K562 (cell line): ENCODE results near the gene ORMDL3. TPM values are rescaled to one million over a fixed set of nuclear protein-coding genes. Genes with fewer than 3 reads are reported as not detected.

Experiments
- ARID1B ChIP-seq: fragments of 450-650 bp; IDR thresholded peaks from 2 replicates; pipeline ENCODE4 v1.6.1; 2016; ENCODE audit warnings: antibody characterized with exemption, mild to moderate bottlenecking, inconsistent platforms
- ARID2 ChIP-seq: fragments of 450-650 bp; IDR thresholded peaks from 2 replicates; pipeline ENCODE4 v1.6.1; 2017; ENCODE audit warnings: antibody characterized with exemption, mild to moderate bottlenecking
- CREM ChIP-seq: IDR thresholded peaks from 2 replicates; pipeline ENCODE4 v1.6.1; 2014; ENCODE audit warnings: antibody characterized with exemption, low read depth
- DPF2 ChIP-seq: fragments of 450-650 bp; IDR thresholded peaks from 2 replicates; pipeline ENCODE4 v1.6.1; 2016
- JUN ChIP-seq, 2 experiments: sonication (generic) in 1 of 2; formaldehyde crosslinking in 1 of 2; IDR thresholded peaks; 2 replicates each; pipeline versions ENCODE4 v1.6.1 to v1.8.0; 2012 to 2022; ENCODE audit warnings: borderline replicate concordance in 2 of 2, mild to moderate bottlenecking in 2 of 2, improper control_type of control experiment in 1 of 2, low read depth in 1 of 2, low read length in 1 of 2, missing genetic modification reagents in 1 of 2
- POLR3G ChIP-seq: IDR thresholded peaks from 2 replicates; pipeline ENCODE4 v1.6.1; 2011; ENCODE audit not compliant: insufficient read length, insufficient replicate concordance; ENCODE audit errors: extremely low read depth
- SMARCE1 ChIP-seq: fragments of 450-650 bp; IDR thresholded peaks from 2 replicates; pipeline ENCODE4 v1.7.1; 2016; ENCODE audit warnings: mild to moderate bottlenecking
- ZC3H11A ChIP-seq: IDR thresholded peaks from 2 replicates; pipeline ENCODE4 v1.6.1; 2012; ENCODE audit warnings: low read depth, low read length, improper control_type of control experiment
- ZC3H4 ChIP-seq: sonication (generic); formaldehyde crosslinking; IDR thresholded peaks from 2 replicates; pipeline ENCODE4 v1.9.0; 2021; ENCODE audit warnings: missing genetic modification reagents, borderline replicate concordance
- ZEB2 ChIP-seq: fragments of 450-650 bp; IDR thresholded peaks from 2 replicates; pipeline ENCODE4 v1.6.1; 2016
- ZNF311 ChIP-seq: fragments of 250-450 bp; sonication (Bioruptor Pico); IDR thresholded peaks from 2 replicates; pipeline ENCODE4 v1.4.0; 2020; ENCODE audit warnings: mild to moderate bottlenecking, moderate library complexity
- polyA plus RNA-seq, 8 experiments: library from polyadenylated mRNA; depleted of rRNA in 4 of 8; stranded (reverse) in 5 of 8; unstranded in 3 of 8; fragments of >200 nt; fragmentation: Nextera tagmentation in 2 of 8; fragmentation: Illumina TruSeq in 1 of 8; extraction: Ambion mirVana in 2 of 8; extraction: Trizol in 1 of 8; gene quantifications; 2 replicates each; pipeline versions ENCODE4 v1.2.1 to v1.2.3, GENCODE V29; 2011 to 2014; ENCODE audit warnings: inconsistent platforms in 1 of 8, missing spikeins in 1 of 8
- total RNA-seq, 7 experiments: library from RNA; depleted of rRNA in 6 of 7; stranded (reverse); fragments of >200 nt in 6 of 7; fragmentation: Illumina TruSeq in 2 of 7; extraction: Trizol in 2 of 7; gene quantifications; 2 replicates each; pipeline versions ENCODE4 v1.2.1 to v1.2.3, GENCODE V29; 2011 to 2021; ENCODE audit warnings: low replicate concordance in 1 of 7
- TF ChIP-seq, protein P1 (sequence below), 2 experiments: IDR thresholded peaks in 1 of 2; conservative IDR thresholded peaks in 1 of 2; 2 replicates each; pipeline ENCODE4 v1.6.1; 2016; ENCODE audit warnings: low read depth in 2 of 2, mild to moderate bottlenecking in 1 of 2, missing compliant biosample characterization in 1 of 2, missing genetic modification characterization in 1 of 2, moderate library complexity in 1 of 2
- TF ChIP-seq, protein P2 (sequence below): fragments of 200-800 bp; sonication (Bioruptor generic); IDR thresholded peaks from 2 replicates; pipeline ENCODE4 v1.6.1; 2017; ENCODE audit warnings: missing genetic modification characterization, missing compliant biosample characterization
- TF ChIP-seq, protein P3 (sequence below): sonication (generic); formaldehyde crosslinking; IDR thresholded peaks from 2 replicates; pipeline ENCODE4 v1.8.0; 2023; ENCODE audit warnings: missing genetic modification reagents, mild to moderate bottlenecking, borderline replicate concordance
- TF ChIP-seq, protein P4 (sequence below): sonication (generic); formaldehyde crosslinking; IDR thresholded peaks from 2 replicates; pipeline ENCODE4 v1.8.0; 2022; ENCODE audit warnings: missing genetic modification reagents, mild to moderate bottlenecking, moderate library complexity, borderline replicate concordance

Gene ORMDL3
- total and polyA plus RNA-seq, 9 of the 15 experiments (the other 6 are each of a cell fraction or from before 2014, with no cell fraction given): 2.7 to 57.4 (median 27.1) TPM

- TF ChIP-seq, protein P1, sequence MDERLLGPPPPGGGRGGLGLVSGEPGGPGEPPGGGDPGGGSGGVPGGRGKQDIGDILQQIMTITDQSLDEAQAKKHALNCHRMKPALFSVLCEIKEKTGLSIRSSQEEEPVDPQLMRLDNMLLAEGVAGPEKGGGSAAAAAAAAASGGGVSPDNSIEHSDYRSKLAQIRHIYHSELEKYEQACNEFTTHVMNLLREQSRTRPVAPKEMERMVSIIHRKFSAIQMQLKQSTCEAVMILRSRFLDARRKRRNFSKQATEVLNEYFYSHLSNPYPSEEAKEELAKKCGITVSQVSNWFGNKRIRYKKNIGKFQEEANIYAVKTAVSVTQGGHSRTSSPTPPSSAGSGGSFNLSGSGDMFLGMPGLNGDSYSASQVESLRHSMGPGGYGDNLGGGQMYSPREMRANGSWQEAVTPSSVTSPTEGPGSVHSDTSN (CRISPR knock-in tag; IDR thresholded peaks at IDR 0.05; ENCODE audit: low read depth): no peak
- TF ChIP-seq, protein P1 (tag; conservative IDR thresholded peaks at IDR 0.05; ENCODE audit: low read depth): 0 out of 2 replicates have a peak, but pooled peaks have one; percentile 11
- TF ChIP-seq, protein P2, sequence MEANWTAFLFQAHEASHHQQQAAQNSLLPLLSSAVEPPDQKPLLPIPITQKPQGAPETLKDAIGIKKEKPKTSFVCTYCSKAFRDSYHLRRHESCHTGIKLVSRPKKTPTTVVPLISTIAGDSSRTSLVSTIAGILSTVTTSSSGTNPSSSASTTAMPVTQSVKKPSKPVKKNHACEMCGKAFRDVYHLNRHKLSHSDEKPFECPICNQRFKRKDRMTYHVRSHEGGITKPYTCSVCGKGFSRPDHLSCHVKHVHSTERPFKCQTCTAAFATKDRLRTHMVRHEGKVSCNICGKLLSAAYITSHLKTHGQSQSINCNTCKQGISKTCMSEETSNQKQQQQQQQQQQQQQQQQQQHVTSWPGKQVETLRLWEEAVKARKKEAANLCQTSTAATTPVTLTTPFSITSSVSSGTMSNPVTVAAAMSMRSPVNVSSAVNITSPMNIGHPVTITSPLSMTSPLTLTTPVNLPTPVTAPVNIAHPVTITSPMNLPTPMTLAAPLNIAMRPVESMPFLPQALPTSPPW: peak; percentile 84
- TF ChIP-seq DPF2: no peak; the same call in none of the 2 replicates
- TF ChIP-seq ARID1B: 0 out of 2 replicates have a peak, but pooled peaks have one; percentile 34
- TF ChIP-seq ZNF311: no peak
- TF ChIP-seq ZC3H4: no peak
- no peak for TF ChIP-seq ZC3H11A
- peak; percentile 63; the same call in 1 of the 2 replicates for TF ChIP-seq SMARCE1
- TF ChIP-seq CREM: 0 out of 2 replicates have a peak, but pooled peaks have one; percentile 49
- no peak for TF ChIP-seq POLR3G
- 0 out of 2 replicates have a peak, but pooled peaks have one; percentile 33 for TF ChIP-seq ZEB2
- TF ChIP-seq JUN (IDR thresholded peaks at IDR 0.05; ENCODE audit: borderline replicate concordance, low read depth, low read length): peak; percentile 70; the same call in 1 of the 2 replicates
- TF ChIP-seq JUN (CRISPR knock-in tag; IDR thresholded peaks at IDR 0.05; ENCODE audit: borderline replicate concordance): no peak
- TF ChIP-seq, protein P3, sequence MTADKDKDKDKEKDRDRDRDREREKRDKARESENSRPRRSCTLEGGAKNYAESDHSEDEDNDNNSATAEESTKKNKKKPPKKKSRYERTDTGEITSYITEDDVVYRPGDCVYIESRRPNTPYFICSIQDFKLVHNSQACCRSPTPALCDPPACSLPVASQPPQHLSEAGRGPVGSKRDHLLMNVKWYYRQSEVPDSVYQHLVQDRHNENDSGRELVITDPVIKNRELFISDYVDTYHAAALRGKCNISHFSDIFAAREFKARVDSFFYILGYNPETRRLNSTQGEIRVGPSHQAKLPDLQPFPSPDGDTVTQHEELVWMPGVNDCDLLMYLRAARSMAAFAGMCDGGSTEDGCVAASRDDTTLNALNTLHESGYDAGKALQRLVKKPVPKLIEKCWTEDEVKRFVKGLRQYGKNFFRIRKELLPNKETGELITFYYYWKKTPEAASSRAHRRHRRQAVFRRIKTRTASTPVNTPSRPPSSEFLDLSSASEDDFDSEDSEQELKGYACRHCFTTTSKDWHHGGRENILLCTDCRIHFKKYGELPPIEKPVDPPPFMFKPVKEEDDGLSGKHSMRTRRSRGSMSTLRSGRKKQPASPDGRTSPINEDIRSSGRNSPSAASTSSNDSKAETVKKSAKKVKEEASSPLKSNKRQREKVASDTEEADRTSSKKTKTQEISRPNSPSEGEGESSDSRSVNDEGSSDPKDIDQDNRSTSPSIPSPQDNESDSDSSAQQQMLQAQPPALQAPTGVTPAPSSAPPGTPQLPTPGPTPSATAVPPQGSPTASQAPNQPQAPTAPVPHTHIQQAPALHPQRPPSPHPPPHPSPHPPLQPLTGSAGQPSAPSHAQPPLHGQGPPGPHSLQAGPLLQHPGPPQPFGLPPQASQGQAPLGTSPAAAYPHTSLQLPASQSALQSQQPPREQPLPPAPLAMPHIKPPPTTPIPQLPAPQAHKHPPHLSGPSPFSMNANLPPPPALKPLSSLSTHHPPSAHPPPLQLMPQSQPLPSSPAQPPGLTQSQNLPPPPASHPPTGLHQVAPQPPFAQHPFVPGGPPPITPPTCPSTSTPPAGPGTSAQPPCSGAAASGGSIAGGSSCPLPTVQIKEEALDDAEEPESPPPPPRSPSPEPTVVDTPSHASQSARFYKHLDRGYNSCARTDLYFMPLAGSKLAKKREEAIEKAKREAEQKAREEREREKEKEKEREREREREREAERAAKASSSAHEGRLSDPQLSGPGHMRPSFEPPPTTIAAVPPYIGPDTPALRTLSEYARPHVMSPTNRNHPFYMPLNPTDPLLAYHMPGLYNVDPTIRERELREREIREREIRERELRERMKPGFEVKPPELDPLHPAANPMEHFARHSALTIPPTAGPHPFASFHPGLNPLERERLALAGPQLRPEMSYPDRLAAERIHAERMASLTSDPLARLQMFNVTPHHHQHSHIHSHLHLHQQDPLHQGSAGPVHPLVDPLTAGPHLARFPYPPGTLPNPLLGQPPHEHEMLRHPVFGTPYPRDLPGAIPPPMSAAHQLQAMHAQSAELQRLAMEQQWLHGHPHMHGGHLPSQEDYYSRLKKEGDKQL: no peak
- TF ChIP-seq, protein P4, sequence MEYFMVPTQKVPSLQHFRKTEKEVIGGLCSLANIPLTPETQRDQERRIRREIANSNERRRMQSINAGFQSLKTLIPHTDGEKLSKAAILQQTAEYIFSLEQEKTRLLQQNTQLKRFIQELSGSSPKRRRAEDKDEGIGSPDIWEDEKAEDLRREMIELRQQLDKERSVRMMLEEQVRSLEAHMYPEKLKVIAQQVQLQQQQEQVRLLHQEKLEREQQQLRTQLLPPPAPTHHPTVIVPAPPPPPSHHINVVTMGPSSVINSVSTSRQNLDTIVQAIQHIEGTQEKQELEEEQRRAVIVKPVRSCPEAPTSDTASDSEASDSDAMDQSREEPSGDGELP (CRISPR knock-in tag): peak; percentile 47; the same call in 1 of the 2 replicates
- TF ChIP-seq ARID2: no peak
Observed at GRCh38 chr17:39939588-39940419, 12.4 kb upstream of the ORMDL3 start (continued).
